ENCODE results near the gene CHST10.
"Not testable (repeated sequence)": the region's sequence is repeated elsewhere in the genome, so short reads cannot be mapped to it uniquely, and the experiment has no call there.

The CHST10 gene, protein sequence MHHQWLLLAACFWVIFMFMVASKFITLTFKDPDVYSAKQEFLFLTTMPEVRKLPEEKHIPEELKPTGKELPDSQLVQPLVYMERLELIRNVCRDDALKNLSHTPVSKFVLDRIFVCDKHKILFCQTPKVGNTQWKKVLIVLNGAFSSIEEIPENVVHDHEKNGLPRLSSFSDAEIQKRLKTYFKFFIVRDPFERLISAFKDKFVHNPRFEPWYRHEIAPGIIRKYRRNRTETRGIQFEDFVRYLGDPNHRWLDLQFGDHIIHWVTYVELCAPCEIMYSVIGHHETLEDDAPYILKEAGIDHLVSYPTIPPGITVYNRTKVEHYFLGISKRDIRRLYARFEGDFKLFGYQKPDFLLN
- total RNA-seq, result 11.6 to 13.7 reads per million in 2 experiments

DNA sequence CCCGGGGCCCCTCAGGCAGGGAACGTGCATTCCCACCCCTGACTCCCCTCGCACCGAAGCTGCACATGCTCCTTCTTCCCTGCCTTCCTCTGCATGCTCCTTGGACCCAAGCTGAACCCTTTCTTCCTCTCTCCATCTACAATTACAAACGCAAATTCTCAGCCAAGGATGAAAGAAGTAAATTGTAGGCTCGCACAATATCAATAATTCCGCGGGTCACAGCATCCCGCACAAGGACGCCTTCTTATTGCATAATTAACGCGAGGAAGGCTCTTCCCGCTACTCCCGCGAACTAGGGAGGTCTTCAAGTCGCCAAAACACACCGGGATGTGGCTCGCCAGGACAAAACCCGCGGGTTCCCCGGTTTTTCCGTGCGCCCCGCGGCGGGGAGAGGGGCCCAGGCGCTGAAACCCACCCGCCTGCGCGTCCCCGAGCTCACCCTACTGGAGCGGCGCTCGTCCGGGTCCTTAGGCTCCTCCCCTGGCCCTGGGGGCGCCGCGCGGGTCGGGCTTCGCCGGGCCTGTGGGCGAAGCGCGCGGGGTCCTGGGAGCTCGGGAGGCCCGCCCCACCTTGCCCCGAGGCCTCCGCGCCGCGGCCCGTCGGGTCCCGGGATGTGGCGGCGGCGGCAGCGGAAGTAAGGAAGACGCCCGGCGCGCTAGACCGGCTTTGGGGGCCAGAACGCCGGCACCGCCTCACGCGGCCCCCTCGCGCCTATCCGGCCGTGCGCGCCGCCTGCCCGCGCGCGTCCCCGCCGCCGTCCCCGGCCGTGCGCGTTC is at the start of gene CHST10:
CHST10 (minus strand) TSS at position 734 of the 776 bp plus-strand sequence. CDS start 10,993 bp downstream, outside the sequence.
- peak; percentile 7 for DNase-seq (ENCODE audit: low read depth)

DNA sequence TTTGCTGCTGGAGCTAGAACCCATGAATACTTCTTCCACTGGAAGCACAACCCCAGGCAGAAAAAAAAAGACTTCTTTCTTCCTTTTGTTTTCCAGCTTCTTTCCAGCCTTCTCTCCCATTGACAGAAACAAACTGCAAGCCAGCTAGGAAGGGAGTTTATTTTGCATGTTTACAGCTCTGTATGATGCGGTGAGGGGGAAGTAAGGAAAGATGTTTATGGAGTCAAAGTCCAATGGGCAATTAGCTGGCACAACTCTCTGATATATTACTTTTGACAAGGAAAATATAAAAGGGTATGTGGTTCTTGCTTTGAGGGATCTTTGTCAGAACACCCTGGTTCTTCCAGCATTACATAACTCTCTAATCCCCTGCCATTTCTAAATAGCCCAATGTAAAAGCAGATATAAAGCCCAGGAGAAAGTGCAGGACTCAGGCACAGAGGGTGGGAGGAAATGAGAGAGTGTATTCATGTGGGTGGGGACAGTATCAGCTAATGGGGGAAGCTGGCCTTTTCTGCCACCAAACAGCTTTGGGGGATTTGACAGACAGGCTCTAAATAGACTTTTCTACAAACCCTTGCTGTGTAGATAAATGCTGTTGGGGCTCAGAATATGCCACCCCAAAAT is 43.5 kb upstream of the CHST10 start:
- no peak for DNase-seq (ENCODE audit: low read depth)

DNA sequence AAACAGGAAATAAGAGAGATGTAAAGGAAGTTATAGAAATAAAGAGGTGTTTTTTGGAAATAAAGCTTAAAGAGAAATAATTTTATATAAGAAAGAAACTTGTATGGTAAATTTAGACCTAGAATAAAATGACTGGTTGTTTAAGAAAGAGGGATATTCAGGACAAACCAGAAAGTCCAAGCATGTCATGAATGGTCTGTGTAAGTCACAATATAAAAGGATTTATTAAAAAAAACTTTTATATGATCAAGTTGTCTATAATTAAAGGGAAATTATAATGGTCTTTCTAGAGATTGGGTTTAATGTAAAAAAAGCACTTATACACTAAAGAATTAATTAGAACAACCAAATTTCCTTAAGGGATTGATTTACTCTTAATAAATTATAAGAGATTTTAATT is 38.9 kb upstream of the CHST10 start:
- not testable (repeated sequence) for DNase-seq (ENCODE audit: low read depth)

DNA sequence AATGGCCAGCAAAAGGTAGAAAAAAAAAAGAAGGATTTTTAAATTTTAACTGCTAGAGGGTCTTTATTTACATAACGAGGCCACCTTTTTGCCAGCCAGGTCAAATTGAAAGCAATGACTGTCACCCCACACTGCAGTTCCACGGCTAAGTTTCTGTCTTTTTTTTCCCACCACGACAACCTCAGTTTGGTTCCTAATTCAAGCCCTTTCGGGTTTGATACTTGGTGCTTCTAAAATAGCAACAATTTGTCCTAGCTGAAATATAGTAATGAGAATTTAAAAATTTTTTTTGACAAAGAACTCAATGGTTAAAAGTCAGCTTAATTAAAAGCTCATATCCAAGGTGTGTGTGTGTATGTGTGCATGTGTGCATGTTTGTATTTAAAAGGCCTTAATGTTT is 36.4 kb upstream of the CHST10 start:
- no peak for DNase-seq (ENCODE audit: low read depth)

DNA sequence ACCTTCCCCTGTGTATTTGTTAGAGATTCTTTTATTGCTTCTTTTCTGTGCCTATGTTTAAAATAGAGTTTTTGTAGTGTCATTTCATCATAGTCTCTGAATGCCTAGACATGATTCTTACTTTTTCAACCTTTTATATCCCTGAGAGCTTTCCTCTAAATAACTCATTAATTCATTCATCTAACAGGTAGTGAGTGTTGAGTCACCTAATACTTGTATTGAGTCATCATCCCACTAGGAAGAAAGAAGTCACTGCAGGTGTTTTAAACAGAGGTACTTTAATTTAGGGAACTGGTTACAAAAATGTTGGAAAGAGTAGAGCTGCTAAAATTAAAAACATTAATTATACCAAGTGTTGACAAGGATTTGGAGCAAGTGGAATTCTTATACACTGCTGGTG is 34.3 kb upstream of the CHST10 start:
- DNase-seq (ENCODE audit: low read depth), result no peak

DNA sequence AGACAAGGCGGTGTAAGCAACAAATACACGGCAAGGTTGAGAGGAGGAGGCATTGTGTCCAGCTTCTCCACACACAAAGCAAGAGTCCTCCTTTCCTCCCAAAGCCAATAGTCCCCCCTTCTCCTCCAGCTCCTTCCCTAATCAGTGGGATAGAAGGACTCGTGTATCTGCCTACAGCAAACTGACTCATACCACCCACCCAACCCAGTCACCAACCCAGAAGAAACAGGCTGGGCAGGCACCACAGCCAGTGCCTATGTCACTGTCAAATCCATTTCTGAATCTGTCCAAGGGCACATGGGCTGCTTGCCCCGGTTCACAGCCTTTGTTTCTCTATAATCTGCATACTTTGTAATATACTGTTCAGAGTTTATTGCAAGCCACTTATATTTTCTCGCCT is 33.6 kb upstream of the CHST10 start:
- no peak for DNase-seq (ENCODE audit: low read depth)

DNA sequence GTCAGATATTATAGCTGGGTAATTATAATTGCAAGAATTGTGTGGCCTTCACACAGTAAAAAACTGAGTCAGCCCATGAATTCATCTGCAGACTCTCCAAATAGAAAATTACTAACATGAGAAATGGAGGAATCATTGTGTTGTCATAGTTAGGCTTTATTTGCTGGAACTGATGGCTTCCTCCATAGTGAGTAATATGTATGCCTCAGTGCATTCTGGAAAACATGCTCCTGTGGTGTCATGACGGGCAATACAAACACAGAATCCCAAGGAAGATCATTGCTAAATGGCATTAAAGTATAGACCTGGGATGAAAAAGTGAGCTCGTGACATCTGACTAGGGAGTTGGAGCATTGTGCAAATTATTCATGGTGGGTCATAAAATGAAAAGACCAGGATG is 29.2 kb upstream of the CHST10 start:
- DNase-seq (ENCODE audit: low read depth), result no peak

DNA sequence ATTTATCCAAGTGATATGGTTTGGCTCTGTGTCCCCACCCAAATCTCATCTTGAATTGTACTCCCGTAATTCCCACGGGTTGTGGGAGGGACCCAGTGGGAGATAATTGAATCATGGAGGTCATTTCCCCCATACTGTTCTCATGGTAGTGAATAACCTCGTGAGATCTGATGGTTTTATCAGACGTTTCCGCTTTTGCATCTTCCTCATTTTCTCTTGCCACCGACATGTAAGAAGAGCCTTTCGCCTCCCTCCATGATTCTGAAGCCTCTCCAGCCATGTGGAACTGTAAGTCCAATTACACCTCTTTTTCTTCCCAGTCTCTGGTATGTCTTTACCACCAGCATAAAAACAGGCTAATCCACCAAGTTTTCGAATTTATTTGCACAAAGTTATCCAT is 20.3 kb upstream of the CHST10 start:
- no peak for DNase-seq (ENCODE audit: low read depth)

DNA sequence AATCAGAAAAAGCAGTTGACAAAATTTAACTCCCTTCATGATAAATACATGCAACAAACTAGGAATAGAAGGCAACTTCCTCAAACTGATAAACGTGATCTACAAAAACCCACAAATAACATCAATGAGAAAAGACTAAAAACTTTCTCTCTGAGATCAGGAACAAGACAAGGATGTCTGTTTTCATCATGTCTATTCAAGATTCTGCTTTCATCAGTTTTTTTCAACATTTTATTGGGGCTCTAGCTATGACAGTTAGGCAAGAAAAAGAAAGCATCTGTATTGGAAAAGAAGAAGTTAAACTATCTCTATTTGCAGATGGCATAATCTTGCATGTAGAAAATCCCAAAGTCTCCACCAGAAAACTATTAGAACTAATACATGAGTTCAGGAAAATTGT is 12.3 kb upstream of the CHST10 start:
- no peak for DNase-seq (ENCODE audit: low read depth)

DNA sequence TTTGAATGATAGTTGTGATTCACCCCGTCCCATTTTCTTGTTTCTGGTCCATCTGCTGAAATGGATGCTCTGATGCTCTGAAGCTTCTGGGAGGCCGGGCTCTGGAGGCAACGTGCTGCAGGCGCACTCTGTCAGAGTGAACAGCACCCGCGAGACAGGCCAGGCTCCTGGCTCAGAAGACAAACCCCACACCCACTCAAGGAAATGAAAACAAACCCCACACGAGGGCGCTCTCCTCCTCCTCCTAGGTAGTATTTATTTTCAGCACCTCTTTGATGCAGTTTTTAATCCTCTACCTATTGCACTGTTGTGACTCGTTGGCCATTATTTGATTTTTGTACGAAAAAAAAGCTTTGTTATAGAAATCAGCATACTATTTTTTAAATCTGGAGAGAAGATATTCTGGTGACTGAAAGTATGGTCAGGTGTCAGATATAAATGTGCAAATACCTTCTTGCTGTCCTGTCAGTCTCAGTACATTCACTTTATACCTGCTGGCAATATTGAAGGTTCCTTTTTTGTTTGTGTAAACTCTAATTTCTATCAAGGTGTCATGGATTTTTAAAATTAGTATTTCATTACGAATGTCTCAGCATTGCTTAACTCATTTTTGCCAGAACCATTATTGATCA is 10.3 kb upstream of the CHST10 start:
- peak; percentile 42 for DNase-seq (ENCODE audit: low read depth)

DNA sequence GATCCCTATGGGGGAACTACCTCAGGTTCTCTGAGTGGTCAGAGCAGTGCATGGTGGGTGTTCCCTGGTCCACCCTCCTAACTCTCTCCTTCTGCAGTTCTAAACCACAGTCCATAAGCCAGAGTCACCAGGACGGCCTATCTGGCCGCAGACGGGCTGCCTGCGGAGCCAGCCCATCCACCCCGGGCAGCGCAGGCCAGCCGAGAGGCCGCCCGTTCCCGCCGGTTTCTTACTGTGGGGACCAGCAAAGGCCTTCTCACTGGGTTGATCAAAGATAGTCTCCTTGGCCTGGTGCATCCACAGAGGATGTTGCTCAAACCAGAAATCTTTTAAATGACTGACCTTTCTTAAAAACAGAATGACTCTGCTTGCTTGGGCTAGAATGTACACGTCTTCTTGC is 9.6 kb upstream of the CHST10 start:
- no peak for DNase-seq (ENCODE audit: low read depth)

DNA sequence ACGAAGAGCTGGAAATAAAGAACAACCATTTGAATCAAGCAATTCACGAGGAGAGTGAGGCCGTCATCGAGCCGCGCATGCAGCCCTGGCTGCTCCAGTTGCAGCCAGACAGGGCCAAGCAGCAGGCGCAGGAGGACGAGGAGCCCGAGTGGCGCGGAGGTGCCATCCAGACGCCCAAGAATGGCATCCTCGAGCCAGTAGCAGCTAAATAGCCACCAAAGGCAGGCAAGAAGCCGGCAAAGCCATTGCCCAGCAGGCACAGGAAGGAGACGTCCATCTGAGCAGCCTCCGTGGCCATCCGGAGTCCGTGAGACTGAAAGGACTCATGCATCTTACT is 8.9 kb upstream of the CHST10 start:
- DNase-seq (ENCODE audit: low read depth), result no peak

DNA sequence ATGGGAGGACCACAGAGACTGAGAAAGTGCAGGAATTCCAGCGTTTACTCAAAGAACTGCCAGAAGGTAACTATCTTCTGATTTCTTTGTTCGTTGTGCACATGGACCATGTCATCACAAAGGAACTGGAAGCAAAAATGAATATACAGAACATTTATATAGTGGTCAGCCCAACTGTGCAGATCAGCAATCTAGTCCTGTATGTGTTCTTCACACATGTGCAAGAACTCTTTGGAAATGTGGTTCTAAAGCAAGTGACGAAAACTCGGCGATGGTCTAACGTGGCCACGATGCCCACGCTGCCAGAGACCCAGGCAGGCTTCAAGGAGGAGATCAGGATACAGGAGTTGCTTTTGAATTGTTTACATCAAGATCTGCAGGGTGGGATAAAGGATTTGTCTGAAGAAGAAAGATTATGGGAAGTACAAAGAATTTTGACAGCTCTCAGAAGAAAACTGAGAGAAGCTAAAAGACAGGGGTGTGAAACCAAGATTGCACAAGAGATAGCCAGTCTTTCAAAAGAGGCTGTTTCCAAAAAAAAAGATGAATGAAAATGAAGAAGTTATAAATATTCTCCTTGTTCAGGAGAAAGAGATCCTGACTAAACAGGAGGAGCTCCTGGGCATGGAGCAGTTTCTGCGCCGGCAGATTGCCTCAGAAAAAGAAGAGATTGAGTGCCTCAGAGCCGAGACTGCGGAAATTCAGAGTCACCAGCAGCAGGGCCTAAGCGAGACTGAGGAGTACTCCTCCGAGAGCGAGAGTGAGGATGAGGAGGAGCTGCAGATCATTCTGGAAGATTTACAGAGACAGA is 8.3 kb upstream of the CHST10 start:
- no peak for DNase-seq (ENCODE audit: low read depth)

DNA sequence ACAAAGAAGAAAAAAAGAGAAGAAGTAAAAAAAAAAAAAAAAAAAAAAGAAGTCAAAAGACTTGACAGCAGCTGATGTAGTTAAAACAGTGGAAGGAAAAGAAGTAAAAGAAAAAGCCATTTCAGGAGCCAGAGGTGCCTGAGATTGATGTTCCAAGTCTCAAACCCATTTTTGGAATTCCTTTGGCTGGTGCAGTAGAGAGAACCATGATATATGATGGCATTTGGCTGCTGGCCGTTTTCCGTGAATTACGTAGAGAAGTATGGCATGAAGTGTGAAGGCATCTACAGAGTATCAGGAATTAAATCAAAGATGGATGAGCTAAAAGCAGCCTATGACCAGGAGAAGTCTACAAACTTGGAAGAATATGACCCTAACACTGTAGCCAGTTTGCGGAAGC is 7.6 kb upstream of the CHST10 start:
- no peak for DNase-seq (ENCODE audit: low read depth)

DNA sequence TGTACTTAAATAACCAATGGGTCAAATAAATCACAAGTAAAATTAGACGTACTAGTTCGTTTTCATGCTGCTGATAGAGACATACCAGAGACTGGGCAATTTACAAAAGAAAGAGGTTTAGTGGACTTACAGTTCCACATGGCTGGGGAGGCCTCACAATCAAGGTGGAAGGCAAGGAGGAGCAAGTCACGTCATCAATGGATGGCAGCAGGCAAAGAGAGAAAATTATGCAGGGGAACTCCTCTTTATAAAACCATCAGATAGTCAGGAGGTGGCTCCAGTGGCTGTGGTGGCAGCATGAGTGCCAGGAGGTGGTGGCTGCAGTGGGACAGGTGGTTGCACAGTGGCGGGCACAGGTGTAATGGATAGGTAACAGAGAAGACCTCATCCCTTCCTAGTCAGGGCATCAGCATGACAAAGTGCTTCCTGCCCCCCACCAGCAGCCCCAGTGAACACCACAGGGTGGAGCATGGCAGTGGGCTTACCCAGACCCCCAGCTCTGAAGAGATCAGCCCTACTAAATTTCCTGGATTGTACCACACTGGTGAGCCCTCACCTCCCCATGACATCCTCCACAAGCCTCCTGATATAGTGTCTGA is 6.9 kb upstream of the CHST10 start:
- DNase-seq (ENCODE audit: low read depth), result no peak

DNA sequence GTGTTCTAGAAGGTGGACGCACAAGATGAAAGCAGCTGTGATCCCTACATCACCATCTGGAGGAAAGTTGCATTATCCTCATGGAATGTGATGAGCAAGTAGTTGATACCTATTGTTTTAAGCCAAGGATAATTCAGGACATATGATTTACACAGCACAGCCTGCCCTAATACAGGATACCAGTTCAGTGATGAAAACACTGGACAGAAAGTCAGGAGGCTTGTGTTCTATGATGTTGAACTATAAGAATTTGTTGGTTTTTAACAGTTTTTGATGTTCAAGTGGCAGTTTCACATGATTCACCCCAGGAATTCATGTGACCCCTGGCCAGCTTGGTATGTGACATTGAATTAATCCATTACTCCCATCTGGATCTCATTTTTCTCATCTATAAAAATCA is 6.2 kb upstream of the CHST10 start:
- DNase-seq (ENCODE audit: low read depth), result no peak

DNA sequence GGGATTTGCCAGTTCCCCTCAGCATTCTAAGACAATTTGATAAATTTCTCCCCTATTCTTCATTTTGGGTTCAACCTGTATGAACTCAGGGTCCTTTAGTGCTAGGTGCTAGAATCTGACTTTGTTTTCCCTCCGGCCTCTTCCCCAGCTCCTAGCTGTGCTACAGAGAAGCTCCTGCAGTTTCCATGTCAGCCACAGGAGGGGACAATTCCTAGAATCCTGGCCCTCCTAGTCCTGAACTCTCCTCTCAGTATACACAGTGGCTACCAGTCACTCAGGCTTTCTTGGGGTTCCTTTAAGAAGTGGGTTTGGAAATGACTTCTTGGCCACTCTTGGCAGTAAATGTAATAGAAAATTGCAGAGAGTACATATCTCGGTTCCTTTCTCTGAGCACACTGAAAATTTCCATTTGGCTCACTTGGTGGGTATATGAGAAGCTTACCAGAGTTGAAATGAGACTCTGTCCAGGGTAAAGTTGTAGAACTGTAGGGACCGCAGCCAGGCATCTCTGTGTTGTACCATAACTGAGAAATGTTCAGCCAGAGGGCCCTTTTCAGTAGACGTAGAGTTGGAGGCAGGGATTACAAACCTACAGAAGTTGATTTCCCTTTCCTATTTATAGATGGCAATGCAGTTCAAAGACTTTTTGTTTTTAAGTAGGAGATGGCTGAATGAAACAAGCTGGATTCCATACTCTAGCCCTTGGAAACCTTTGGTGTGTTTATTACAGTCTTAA is 5.0 kb upstream of the CHST10 start:
- DNase-seq (ENCODE audit: low read depth), result no peak

DNA sequence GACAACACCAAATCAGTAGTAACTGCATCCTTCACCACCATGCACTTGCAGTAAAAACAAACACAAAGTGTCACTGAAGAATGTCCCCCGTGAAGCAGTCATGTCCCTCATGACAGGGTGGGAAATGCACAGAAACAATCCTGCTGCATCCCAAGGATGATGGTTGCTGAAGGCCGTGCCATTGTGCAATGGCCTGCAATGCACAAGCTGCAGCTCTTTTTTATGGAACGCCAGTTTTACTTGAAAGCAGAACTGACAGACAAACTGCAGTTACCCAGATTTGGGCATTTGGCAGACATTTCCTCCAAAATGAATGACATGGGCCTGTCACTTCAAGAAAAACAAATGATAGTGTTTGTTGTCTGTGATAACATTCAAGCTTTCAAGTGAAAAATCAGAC is 2.4 kb upstream of the CHST10 start:
- no peak for DNase-seq (ENCODE audit: low read depth)

DNA sequence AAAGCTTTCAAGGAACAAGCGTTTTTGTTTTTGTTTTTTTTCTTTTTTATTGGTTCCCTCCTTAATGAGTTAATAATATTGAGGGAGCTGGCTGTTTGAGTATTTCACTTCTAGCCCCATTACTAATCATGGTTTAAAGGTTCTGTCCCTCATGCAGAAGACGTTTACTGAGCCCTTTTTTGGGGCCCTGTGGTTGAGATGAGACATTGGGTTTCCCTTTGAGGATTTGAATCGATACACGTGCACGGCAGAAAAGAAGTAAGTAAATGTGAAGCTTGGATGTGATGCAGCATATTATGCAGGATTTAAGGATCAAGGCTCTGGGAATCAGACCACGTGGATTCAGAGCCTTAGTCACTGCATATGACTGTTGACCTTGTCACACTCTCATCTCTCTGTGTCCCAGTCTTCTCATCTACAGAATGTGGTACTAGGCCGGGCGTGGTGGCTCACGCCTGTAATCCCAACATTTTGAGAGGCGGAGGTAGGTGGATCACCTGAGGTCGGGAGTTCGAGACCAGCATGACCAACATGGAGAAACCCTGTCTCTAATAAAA is 1.0 kb upstream of the CHST10 start:
- no peak for DNase-seq (ENCODE audit: low read depth)

DNA sequence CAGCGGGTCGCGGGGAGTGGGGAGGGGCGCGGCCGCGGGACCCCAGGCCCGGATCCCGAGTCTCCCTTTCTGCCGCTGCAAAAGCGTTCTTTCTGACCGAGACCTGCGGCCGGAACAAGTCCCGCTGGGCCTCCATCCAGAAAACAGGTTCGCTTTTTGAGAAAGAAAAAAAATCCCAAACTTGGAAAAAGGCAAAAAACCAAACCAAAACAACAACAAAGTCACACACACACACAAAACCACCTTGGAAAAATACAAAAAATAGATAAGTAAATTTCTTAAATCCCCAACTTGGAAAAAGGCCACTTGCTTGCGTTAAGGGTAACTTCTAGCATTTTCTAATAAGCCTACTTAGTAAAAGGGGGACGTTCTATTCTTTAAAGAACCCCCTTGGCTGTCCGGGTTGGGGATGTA is 250 bp upstream of the CHST10 start:
- no peak for DNase-seq (ENCODE audit: low read depth)
